H1 (cell line): ENCODE measurements around the gene NOXRED1. TPM values are rescaled to one million over a fixed set of nuclear protein-coding genes. Genes with fewer than 3 reads are reported as not detected.

Source experiments
- ASH2L ChIP-seq: fragments of 200-600, 300-600 bp; sonication (generic); IDR thresholded peaks from one replicate; pipeline ENCODE4 v1.7.1; 2017; ENCODE audit warnings: low read length
- BACH1 ChIP-seq: IDR thresholded peaks from 2 replicates; pipeline ENCODE4 v1.6.1; 2012; ENCODE audit warnings: low read length, improper control_type of control experiment
- BRCA1 ChIP-seq: IDR thresholded peaks from 2 replicates; pipeline ENCODE4 v1.6.1; 2012; ENCODE audit warnings: low read depth, low read length, improper control_type of control experiment
- CHD1 ChIP-seq: IDR thresholded peaks from 2 replicates; pipeline ENCODE4 v1.6.1; 2012; ENCODE audit warnings: low read depth, low read length, improper control_type of control experiment
- E2F6 ChIP-seq: IDR thresholded peaks from 2 replicates; pipeline ENCODE4 v1.6.1; 2012; ENCODE audit warnings: inconsistent platforms
- JUN ChIP-seq: IDR thresholded peaks from 2 replicates; pipeline ENCODE4 v1.6.1; 2011; ENCODE audit warnings: low read depth, mild to moderate bottlenecking, improper control_type of control experiment, low read length
- KDM1A ChIP-seq: fragments of 200-600, 300-600 bp; sonication (generic); IDR thresholded peaks from 2 replicates; pipeline ENCODE4 v1.7.1; 2016; ENCODE audit warnings: mild to moderate bottlenecking, low read length, borderline replicate concordance
- KDM5A ChIP-seq: fragments of 200-600 bp; IDR thresholded peaks from 2 replicates; pipeline ENCODE4 v1.7.1; 2012; ENCODE audit warnings: mild to moderate bottlenecking, low read length, inconsistent platforms, mixed read lengths
- MAX ChIP-seq: IDR thresholded peaks from 2 replicates; pipeline ENCODE4 v1.6.1; 2012; ENCODE audit warnings: inconsistent platforms
- PHF8 ChIP-seq: fragments of 200-600 bp; sonication (generic); conservative IDR thresholded peaks from 2 replicates; pipeline ENCODE4 v1.7.1; 2012; ENCODE audit warnings: low read depth, mild to moderate bottlenecking, inconsistent platforms, low read length, moderate library complexity
- POLR2A ChIP-seq, 2 experiments: IDR thresholded peaks; 1 replicate in 1 of 2; 2 replicates in 1 of 2; pipeline ENCODE4 v1.6.1; 2011; ENCODE audit warnings: low read depth in 2 of 2, low read length in 2 of 2, mild to moderate bottlenecking in 2 of 2; ENCODE audit errors: control extremely low read depth in 1 of 2
- POLR2AphosphoS5 ChIP-seq: IDR thresholded peaks from 2 replicates; pipeline ENCODE4 v1.6.1; 2011; ENCODE audit warnings: low read depth, low read length
- RBBP5 ChIP-seq: IDR thresholded peaks from 2 replicates; pipeline ENCODE4 v1.7.1; 2012; ENCODE audit warnings: low read depth, mild to moderate bottlenecking, inconsistent platforms, low read length, moderate library complexity, borderline replicate concordance
- RXRA ChIP-seq: IDR thresholded peaks from 2 replicates; pipeline ENCODE4 v1.6.1; 2011; ENCODE audit warnings: low read depth, mild to moderate bottlenecking, low read length, moderate library complexity; ENCODE audit not compliant: insufficient read depth
- SAP30 ChIP-seq: fragments of 300-600 bp; sonication (generic); IDR thresholded peaks from 2 replicates; pipeline ENCODE4 v1.7.1; 2012; ENCODE audit warnings: low read length, moderate library complexity, mild to moderate bottlenecking, inconsistent platforms; ENCODE audit not compliant: insufficient read depth, insufficient replicate concordance
- SIN3A ChIP-seq, 2 experiments: IDR thresholded peaks in 1 of 2; conservative IDR thresholded peaks in 1 of 2; 2 replicates each; pipeline ENCODE4 v1.6.1; 2011 to 2012; ENCODE audit warnings: low read length in 2 of 2, improper control_type of control experiment in 1 of 2, low read depth in 1 of 2, mild to moderate bottlenecking in 1 of 2
- SIX5 ChIP-seq: IDR thresholded peaks from 2 replicates; pipeline ENCODE4 v1.6.1; 2011; ENCODE audit warnings: mild to moderate bottlenecking, low read depth, low read length
- SP1 ChIP-seq: IDR thresholded peaks from 2 replicates; pipeline ENCODE4 v1.6.1; 2011; ENCODE audit warnings: low read depth, low read length
- SP4 ChIP-seq: IDR thresholded peaks from 2 replicates; pipeline ENCODE4 v1.6.1; 2012; ENCODE audit warnings: low read length, inconsistent platforms
- TAF7 ChIP-seq: optimal IDR thresholded peaks from 2 replicates; pipeline ENCODE3; 2011; ENCODE audit warnings: low read depth, mild to moderate bottlenecking, inconsistent platforms, low read length, moderate library complexity, borderline replicate concordance
- TBP ChIP-seq: IDR thresholded peaks from 2 replicates; pipeline ENCODE4 v1.6.1; 2011; ENCODE audit warnings: low read depth, low read length, improper control_type of control experiment
- USF2 ChIP-seq: IDR thresholded peaks from 2 replicates; pipeline ENCODE4 v1.6.1; 2011; ENCODE audit warnings: low read length, improper control_type of control experiment
- ZNF274 ChIP-seq: IDR thresholded peaks from 2 replicates; pipeline ENCODE4 v1.7.0; 2012; ENCODE audit warnings: low read length, borderline replicate concordance; ENCODE audit errors: extremely low read depth
- polyA plus RNA-seq, 7 experiments: library from polyadenylated mRNA; depleted of rRNA in 3 of 7; stranded (reverse) in 5 of 7; unstranded in 2 of 7; fragments of >200 nt in 5 of 7; fragments of 200-250 nt in 2 of 7; gene quantifications; 1 replicate in 5 of 7; 2 replicates in 1 of 7; 4 replicates in 1 of 7; pipeline versions ENCODE4 v1.2.1 to v1.2.3, GENCODE V29; 2011 to 2013; ENCODE audit warnings: missing spikeins in 2 of 7, mixed read lengths in 2 of 7
- total RNA-seq: library from RNA; stranded (reverse); fragmentation: NEBNext Ultra II Directional; extraction: Animal tissue kit (Norgen Biotek cat#: 25700); gene quantifications from 2 replicates; pipeline ENCODE4 v1.2.1, GENCODE V29; 2021

Gene NOXRED1
- total and polyA plus RNA-seq, 2 of the 8 experiments (the other 6 are each of a cell fraction or from before 2014, with no cell fraction given), result 0.23 to 0.48 TPM

GRCh38 chr14:77457522-77458248 lies 34.4 kb upstream of the NOXRED1 start, which contains the start of the genes AHSA1 and VIPAS39 (continued):
- peak; percentile 96 for TF ChIP-seq SIX5
- TF ChIP-seq USF2, result no peak
- TF ChIP-seq RXRA, result no peak
- peak; percentile 82 for TF ChIP-seq POLR2AphosphoS5
- TF ChIP-seq SAP30, result peak; percentile 21
- 0 out of 2 replicates have a peak, but pooled peaks have one; percentile 10 for TF ChIP-seq MAX
- TF ChIP-seq SIN3A (conservative IDR thresholded peaks at IDR 0.05 in 1 of 2, IDR thresholded peaks at IDR 0.05 in 1 of 2; ENCODE audit: low read depth in 1 of 2, low read length in 2 of 2), result peak in 1 of 2 experiments; percentile 70; a peak in 1 of 4 replicates
- peak; percentile 78 for TF ChIP-seq BRCA1
- peak; percentile 92 for TF ChIP-seq PHF8
- peak; percentile 86 for TF ChIP-seq TBP
- TF ChIP-seq SP1, result peak; percentile 12; the same call in 1 of the 2 replicates
- TF ChIP-seq JUN, result no peak
- no peak for TF ChIP-seq BACH1
- peak; percentile 71 for TF ChIP-seq ASH2L
- peak; percentile 65 to 86 for TF ChIP-seq POLR2A (IDR thresholded peaks at IDR 0.05; ENCODE audit: control extremely low read depth in 1 of 2, low read depth in 2 of 2, low read length in 2 of 2)
- no peak for TF ChIP-seq ZNF274
- peak; percentile 62 for TF ChIP-seq TAF7
- TF ChIP-seq RBBP5, result 0 out of 2 replicates have a peak, but pooled peaks have one; percentile 26
- no peak for TF ChIP-seq CHD1
- TF ChIP-seq KDM1A, result no peak
- 0 out of 2 replicates have a peak, but pooled peaks have one; percentile 79 for TF ChIP-seq SP4
- peak; percentile 30; the same call in 1 of the 2 replicates for TF ChIP-seq KDM5A
- TF ChIP-seq E2F6, result peak; percentile 51; the same call in 1 of the 2 replicates
